ENCODE measurements around the gene RALBP1. TPM values are rescaled to one million over a fixed set of nuclear protein-coding genes. Genes with fewer than 3 reads are reported as not detected.
A peak's percentile ranks its signal among the peaks of the same experiment; 100 is the strongest.

The RALBP1 gene
- total RNA-seq, 6 donors from 2014 or later = 39.8 to 82.6 (median 57.6) TPM

DNA sequence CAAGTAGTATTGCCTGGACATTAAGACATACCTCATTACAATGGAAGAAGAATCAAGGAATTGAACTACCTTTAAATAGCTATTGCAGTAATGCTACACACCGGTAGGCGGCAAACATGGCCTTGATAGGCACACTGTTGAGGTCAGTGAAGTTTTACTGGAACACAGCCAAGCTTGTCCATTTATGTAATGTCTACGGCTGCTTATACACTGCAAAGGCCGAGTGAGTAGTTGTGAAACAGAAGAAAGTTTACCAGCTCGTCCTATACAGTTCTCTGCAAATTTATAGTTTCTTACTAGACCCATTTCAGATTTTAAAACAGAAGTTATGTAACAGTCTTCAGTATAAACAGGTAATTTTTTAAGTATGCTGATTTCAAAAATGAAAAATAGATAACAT lies 100.2 kb downstream of the RALBP1 start:
- peak; percentile 92 to 96 for ATAC-seq (ENCODE audit: low FRiP score in 2 of 2)
- WGBS, 2 donors = 6 to 9% methylated on average over 5 of the region's 5 CpGs
- TF ChIP-seq, protein P1, sequence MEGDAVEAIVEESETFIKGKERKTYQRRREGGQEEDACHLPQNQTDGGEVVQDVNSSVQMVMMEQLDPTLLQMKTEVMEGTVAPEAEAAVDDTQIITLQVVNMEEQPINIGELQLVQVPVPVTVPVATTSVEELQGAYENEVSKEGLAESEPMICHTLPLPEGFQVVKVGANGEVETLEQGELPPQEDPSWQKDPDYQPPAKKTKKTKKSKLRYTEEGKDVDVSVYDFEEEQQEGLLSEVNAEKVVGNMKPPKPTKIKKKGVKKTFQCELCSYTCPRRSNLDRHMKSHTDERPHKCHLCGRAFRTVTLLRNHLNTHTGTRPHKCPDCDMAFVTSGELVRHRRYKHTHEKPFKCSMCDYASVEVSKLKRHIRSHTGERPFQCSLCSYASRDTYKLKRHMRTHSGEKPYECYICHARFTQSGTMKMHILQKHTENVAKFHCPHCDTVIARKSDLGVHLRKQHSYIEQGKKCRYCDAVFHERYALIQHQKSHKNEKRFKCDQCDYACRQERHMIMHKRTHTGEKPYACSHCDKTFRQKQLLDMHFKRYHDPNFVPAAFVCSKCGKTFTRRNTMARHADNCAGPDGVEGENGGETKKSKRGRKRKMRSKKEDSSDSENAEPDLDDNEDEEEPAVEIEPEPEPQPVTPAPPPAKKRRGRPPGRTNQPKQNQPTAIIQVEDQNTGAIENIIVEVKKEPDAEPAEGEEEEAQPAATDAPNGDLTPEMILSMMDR (IDR thresholded peaks at IDR 0.05) = peak; percentile 65 to 94 (median 88)
- TF ChIP-seq EP300 (IDR thresholded peaks at IDR 0.05) (peak in 1 of 4 donors; percentile 44), POLR2AphosphoS5 (IDR thresholded peaks at IDR 0.05) (peak in 1 of 2 donors; percentile 64), POLR2A (IDR thresholded peaks at IDR 0.05) (no peak)
- Histone ChIP-seq H3K4me3 (no peak overlapping the region), H3K4me1 (peaks cover 4 to 10% (median 6%) of the 10 kb centered on the region in 4 donors), H3K27ac (no peak overlapping the region), H3K36me3 (peaks cover 0 to 71% (median 15%) of the 10 kb centered on the region in 4 donors), H3K27me3 (no peaks in the 10 kb centered on the region), H3K9me3 (no peaks in the 10 kb centered on the region)
- peak in 1 of 2 donors; percentile 91 for DNase-seq

DNA sequence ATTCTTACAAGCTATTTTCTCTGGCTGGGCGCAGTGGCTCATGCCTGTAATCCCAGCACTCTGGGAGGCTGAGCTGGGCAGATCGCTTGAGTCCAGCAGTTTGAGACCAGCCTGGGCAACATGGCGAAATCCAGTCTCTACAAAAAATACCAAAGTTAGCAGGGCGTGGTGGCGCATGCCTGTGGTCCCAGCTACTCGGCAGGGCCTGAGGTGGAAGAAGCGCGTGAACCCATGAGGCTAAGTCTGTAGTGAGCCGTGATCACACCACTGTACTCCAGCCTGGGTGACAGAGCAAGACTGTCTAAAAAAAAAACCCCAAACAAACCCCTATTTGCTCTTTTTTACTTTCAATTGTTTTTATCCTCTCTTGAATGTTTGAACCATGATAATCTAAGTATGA lies 102.0 kb downstream of the RALBP1 start:
- Histone ChIP-seq H3K27ac (no peak overlapping the region), H3K4me3 (no peak overlapping the region), H3K27me3 (no peaks in the 10 kb centered on the region), H3K4me1 (peaks cover 4 to 10% (median 6%) of the 10 kb centered on the region in 4 donors), H3K36me3 (peaks cover 0 to 71% (median 20%) of the 10 kb centered on the region in 4 donors), H3K9me3 (no peaks in the 10 kb centered on the region)
- TF ChIP-seq, protein P1 (IDR thresholded peaks at IDR 0.05) = no peak
- TF ChIP-seq POLR2AphosphoS5 (IDR thresholded peaks at IDR 0.05) = no peak
- no peak for TF ChIP-seq EP300 (IDR thresholded peaks at IDR 0.05)
- no peak for TF ChIP-seq POLR2A (IDR thresholded peaks at IDR 0.05)
- WGBS, 2 donors = 92 to 97% methylated on average over 7 to 9 of the region's 9 CpGs
- DNase-seq = no peak
- no peak for ATAC-seq (ENCODE audit: low FRiP score in 2 of 2)

- DNase-seq (no peak), ATAC-seq (ENCODE audit: low FRiP score in 2 of 2) (no peak)
- Histone ChIP-seq H3K36me3 (peaks cover 0 to 74% (median 23%) of the 10 kb centered on the region in 4 donors), H3K4me1 (peaks cover 4 to 10% (median 6%) of the 10 kb centered on the region in 4 donors), H3K9me3 (no peaks in the 10 kb centered on the region), H3K4me3 (no peak overlapping the region), H3K27ac (no peak overlapping the region), H3K27me3 (no peaks in the 10 kb centered on the region)
- no peak for TF ChIP-seq POLR2AphosphoS5 (IDR thresholded peaks at IDR 0.05)
- TF ChIP-seq, protein P1 (IDR thresholded peaks at IDR 0.05) = no peak
- TF ChIP-seq EP300 (IDR thresholded peaks at IDR 0.05) = no peak
- TF ChIP-seq POLR2A (IDR thresholded peaks at IDR 0.05) = no peak
Observed at GRCh38 chr18:9578306-9578705, 103.0 kb downstream of the RALBP1 start.

- ATAC-seq (ENCODE audit: low FRiP score in 2 of 2) = no peak
- no peak for DNase-seq
- H3K9me3 ChIP-seq = no peaks in the 10 kb centered on the region
- 95 to 96% methylated on average over 7 of the region's 7 CpGs for WGBS, 2 donors
- TF ChIP-seq POLR2AphosphoS5 (IDR thresholded peaks at IDR 0.05) = no peak
- TF ChIP-seq EP300 (IDR thresholded peaks at IDR 0.05) = no peak
- TF ChIP-seq POLR2A (IDR thresholded peaks at IDR 0.05) = no peak
- TF ChIP-seq, protein P1 (IDR thresholded peaks at IDR 0.05) = no peak
- no peaks in the 10 kb centered on the region for H3K27me3 ChIP-seq
- no peak overlapping the region for H3K27ac ChIP-seq
- H3K4me1 ChIP-seq = no peaks in the 10 kb centered on the region
- H3K4me3 ChIP-seq = no peak overlapping the region
- H3K36me3 ChIP-seq = peaks cover 0 to 80% (median 27%) of the 10 kb centered on the region in 4 donors
Observed at GRCh38 chr18:9581667-9582066, 106.4 kb downstream of the RALBP1 start.

DNA sequence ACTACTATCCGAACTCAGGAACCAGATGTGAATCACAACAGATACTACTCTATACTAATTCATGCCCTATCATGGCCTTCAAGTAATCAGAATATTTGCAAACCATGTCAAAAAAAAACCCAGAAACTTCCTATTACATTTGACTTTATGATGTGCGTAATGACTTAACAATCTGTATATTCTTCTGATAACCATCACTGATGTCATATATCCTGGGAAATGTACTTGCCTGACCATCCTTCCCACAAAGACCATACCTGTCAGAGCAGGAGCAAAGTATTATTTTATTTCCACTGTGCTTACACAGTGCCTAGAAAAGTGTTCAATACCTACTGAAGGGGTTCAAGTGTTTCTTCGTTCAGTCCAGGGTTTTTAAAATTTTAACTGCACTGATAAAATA lies 111.5 kb downstream of the RALBP1 start:
- Histone ChIP-seq H3K27ac (no peak overlapping the region), H3K4me3 (no peak overlapping the region), H3K27me3 (no peaks in the 10 kb centered on the region), H3K9me3 (no peaks in the 10 kb centered on the region), H3K36me3 (peaks cover 4 to 76% (median 33%) of the 10 kb centered on the region in 4 donors), H3K4me1 (no peaks in the 10 kb centered on the region)
- no peak for DNase-seq
- no peak for ATAC-seq (ENCODE audit: low FRiP score in 2 of 2)
- WGBS, 2 donors = 95 to 99% methylated on average over 3 of the region's 3 CpGs
- TF ChIP-seq POLR2AphosphoS5 (IDR thresholded peaks at IDR 0.05) (no peak), POLR2A (IDR thresholded peaks at IDR 0.05) (no peak), EP300 (IDR thresholded peaks at IDR 0.05) (no peak)
- TF ChIP-seq, protein P1 (IDR thresholded peaks at IDR 0.05) = no peak
